Tibial nerve (tissue), 3 donors: ENCODE data around the gene SORBS1.
A peak's percentile ranks its signal among the peaks of the same experiment; 100 is the strongest.

ENCODE experiments used
- EP300 ChIP-seq, 2 donors: sonication (generic); formaldehyde crosslinking; IDR thresholded peaks; one replicate each; pipeline ENCODE4 v1.6.1; 2017; ENCODE audit warnings: antibody characterized with exemption in 2 of 2, mild to moderate bottlenecking in 1 of 2
- POLR2A ChIP-seq, 2 donors: fragments of 450-650 bp; IDR thresholded peaks; one replicate each; pipeline ENCODE4 v1.6.1; 2017; ENCODE audit warnings: antibody characterized with exemption in 2 of 2, mild to moderate bottlenecking in 2 of 2, moderate library complexity in 2 of 2

- TF ChIP-seq POLR2A (IDR thresholded peaks at IDR 0.05) (no peak), EP300 (IDR thresholded peaks at IDR 0.05) (peak in 1 of 2 donors; percentile 64)
Observed at GRCh38 chr10:95601116-95601719, 40.0 kb upstream of the SORBS1 start.
